Measurements from ENCODE around the gene RALGAPA1. TPM values are rescaled to one million over a fixed set of nuclear protein-coding genes. Genes with fewer than 3 reads are reported as not detected.

Gene RALGAPA1
- total RNA-seq, 2 experiments from 2014 or later = 27.6 to 36.5 TPM

DNA sequence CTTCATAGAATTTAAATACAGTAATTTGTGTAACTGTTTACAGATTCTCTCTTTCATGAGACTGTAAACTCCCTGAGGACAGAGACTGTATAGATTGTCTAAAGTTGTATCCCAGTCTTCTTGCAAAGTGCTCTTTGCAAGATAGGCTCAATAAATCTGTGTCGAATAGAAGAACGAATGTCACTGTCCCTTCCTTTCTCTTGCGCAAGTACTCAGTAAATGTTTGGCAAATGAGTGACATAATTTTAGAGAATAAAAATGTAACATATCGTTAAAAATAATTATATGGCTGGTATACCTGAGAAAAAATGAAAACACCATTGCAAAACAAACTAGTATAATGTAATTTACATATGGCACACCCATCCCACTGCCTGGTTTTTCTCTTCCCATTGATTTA is 1.9 kb upstream of the RALGAPA1 start:
- no peaks in the 10 kb centered on the region for H3K9me3 ChIP-seq (ENCODE audit: low read length)
- no peak overlapping the region for H3K4me2 ChIP-seq (ENCODE audit: low read length)
- H3K27ac ChIP-seq (ENCODE audit: low read depth, low read length, poor library complexity, severe bottlenecking) = no peak overlapping the region
- CTCF ChIA-PET (ENCODE audit: unreplicated experiment) = no interaction called here
- H4K20me1 ChIP-seq (ENCODE audit: insufficient read depth, low read length) = no peaks in the 10 kb centered on the region
- H2AFZ ChIP-seq (ENCODE audit: low read length) = no peak overlapping the region
- intact Hi-C loops (cut with micrococcal nuclease; ENCODE audit: unreplicated experiment) = loop anchor here (5.0 kb wide), 1 partner anchor 374 kb away; no protein-coding TSS in a partner anchor
- no peaks in the 10 kb centered on the region for H3K36me3 ChIP-seq (ENCODE audit: insufficient read depth, low read length)
- H3K4me1 ChIP-seq (ENCODE audit: insufficient read depth, low read length, poor library complexity, severe bottlenecking) = peaks cover 19% of the 10 kb centered on the region
- no TSS peak for BruUV-seq (replicated peaks)
- POLR2A ChIA-PET = no interaction called here
- H3K9me2 ChIP-seq (ENCODE audit: insufficient read depth, low read length) = no peaks in the 10 kb centered on the region
- no peak for DNase-seq (ENCODE audit: low spot score)
- TF ChIP-seq EZH2phosphoT487 (IDR thresholded peaks at IDR 0.05; ENCODE audit: borderline replicate concordance, low read depth, low read length) = no peak
- TF ChIP-seq, protein P1, sequence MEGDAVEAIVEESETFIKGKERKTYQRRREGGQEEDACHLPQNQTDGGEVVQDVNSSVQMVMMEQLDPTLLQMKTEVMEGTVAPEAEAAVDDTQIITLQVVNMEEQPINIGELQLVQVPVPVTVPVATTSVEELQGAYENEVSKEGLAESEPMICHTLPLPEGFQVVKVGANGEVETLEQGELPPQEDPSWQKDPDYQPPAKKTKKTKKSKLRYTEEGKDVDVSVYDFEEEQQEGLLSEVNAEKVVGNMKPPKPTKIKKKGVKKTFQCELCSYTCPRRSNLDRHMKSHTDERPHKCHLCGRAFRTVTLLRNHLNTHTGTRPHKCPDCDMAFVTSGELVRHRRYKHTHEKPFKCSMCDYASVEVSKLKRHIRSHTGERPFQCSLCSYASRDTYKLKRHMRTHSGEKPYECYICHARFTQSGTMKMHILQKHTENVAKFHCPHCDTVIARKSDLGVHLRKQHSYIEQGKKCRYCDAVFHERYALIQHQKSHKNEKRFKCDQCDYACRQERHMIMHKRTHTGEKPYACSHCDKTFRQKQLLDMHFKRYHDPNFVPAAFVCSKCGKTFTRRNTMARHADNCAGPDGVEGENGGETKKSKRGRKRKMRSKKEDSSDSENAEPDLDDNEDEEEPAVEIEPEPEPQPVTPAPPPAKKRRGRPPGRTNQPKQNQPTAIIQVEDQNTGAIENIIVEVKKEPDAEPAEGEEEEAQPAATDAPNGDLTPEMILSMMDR (conservative IDR thresholded peaks at IDR 0.05; ENCODE audit: low read length) = no peak
- H3K79me2 ChIP-seq (ENCODE audit: insufficient read depth, low read depth, low read length) = peaks cover 23% of the 10 kb centered on the region; the same call in 1 of the 2 replicates
- no peak overlapping the region for H3K4me3 ChIP-seq (ENCODE audit: low read depth, low read length, poor library complexity, severe bottlenecking)

DNA sequence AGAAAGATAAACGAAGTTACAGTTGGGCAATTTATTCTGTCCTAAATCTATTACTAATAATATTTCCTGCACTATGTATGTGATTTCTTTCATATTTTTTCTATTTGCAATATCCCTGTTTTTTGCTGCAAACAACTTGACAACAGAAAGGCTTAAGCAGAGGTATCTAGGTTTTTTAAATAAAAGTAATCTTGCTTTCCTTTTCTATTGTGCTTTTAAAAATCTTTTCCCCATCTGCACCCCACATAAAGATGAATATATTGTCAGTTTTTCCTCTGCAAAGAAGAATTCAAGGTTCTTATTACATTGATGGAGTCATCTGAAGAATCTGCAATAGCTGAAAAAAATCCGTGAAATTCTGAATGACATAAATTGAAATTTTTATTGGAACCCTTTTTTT is 502 bp upstream of the RALGAPA1 start:
- no peaks in the 10 kb centered on the region for H4K20me1 ChIP-seq (ENCODE audit: insufficient read depth, low read length)
- no peaks in the 10 kb centered on the region for H3K9me3 ChIP-seq (ENCODE audit: low read length)
- ChIA-PET CTCF (ENCODE audit: unreplicated experiment) (no interaction called here), POLR2A (interaction anchor here (1.3 to 1.7 kb wide), 4 partner anchors 12 to 18 kb away, joined by 3 to 10 read pairs (median 6); partner anchors contain the start of gene BRMS1L)
- peak overlapping the region; percentile 83 for H3K27ac ChIP-seq (ENCODE audit: low read depth, low read length, poor library complexity, severe bottlenecking)
- BruUV-seq (replicated peaks) = no TSS peak
- no peaks in the 10 kb centered on the region for H3K9me2 ChIP-seq (ENCODE audit: insufficient read depth, low read length)
- peak overlapping the region; percentile 34; the same call in 1 of the 2 replicates for H3K4me2 ChIP-seq (ENCODE audit: low read length)
- peaks cover 19% of the 10 kb centered on the region for H3K4me1 ChIP-seq (ENCODE audit: insufficient read depth, low read length, poor library complexity, severe bottlenecking)
- DNase-seq (ENCODE audit: low spot score) = no peak
- no peak overlapping the region for H2AFZ ChIP-seq (ENCODE audit: low read length)
- TF ChIP-seq, protein P1 (conservative IDR thresholded peaks at IDR 0.05; ENCODE audit: low read length) = no peak
- no peak for TF ChIP-seq EZH2phosphoT487 (IDR thresholded peaks at IDR 0.05; ENCODE audit: borderline replicate concordance, low read depth, low read length)
- intact Hi-C loops (cut with micrococcal nuclease; ENCODE audit: unreplicated experiment) = loop anchor here (5.0 kb wide), 2 partner anchors 687 to 762 kb away; partner anchors contain the start of genes FAM177A1, PPP2R3C and PRORP
- peaks cover 26% of the 10 kb centered on the region; the same call in 1 of the 2 replicates for H3K79me2 ChIP-seq (ENCODE audit: insufficient read depth, low read depth, low read length)
- peak overlapping the region; percentile 73 for H3K4me3 ChIP-seq (ENCODE audit: low read depth, low read length, poor library complexity, severe bottlenecking)
- no peaks in the 10 kb centered on the region for H3K36me3 ChIP-seq (ENCODE audit: insufficient read depth, low read length)

DNA sequence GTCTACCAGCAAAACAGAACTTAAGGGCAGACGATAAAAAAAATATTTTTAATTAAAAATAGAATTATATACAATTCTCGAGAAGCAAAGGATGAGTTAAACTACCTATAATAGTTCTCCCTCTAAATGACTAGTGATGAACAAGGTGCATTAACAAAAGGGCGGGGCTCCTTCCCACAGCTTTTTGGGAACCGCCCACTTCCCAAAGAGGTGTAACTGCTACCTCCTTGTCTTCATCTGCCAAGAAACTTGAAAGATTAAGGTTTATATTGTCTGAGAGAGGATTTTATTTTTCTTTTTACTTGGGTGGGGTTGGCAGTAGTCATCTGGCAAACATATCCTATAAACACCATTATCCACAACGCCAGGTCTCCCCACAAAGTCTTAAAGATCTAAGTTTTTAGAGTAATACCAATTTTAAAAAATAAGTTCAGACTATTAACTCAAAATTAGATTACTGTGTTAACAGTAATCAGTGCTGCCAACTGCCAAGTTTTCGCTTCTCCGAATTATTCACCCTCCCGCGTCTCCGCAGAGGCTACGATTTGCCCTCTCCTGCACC is 938 bp downstream of the RALGAPA1 start:
- Histone ChIP-seq H3K9me2 (ENCODE audit: insufficient read depth, low read length) (no peaks in the 10 kb centered on the region), H3K27ac (ENCODE audit: low read depth, low read length, poor library complexity, severe bottlenecking) (peak overlapping the region; percentile 83), H4K20me1 (ENCODE audit: insufficient read depth, low read length) (no peaks in the 10 kb centered on the region), H3K79me2 (ENCODE audit: insufficient read depth, low read depth, low read length) (peaks cover 26% of the 10 kb centered on the region; the same call in 1 of the 2 replicates), H2AFZ (ENCODE audit: low read length) (peak overlapping the region; percentile 84), H3K4me3 (ENCODE audit: low read depth, low read length, poor library complexity, severe bottlenecking) (peak overlapping the region; percentile 73), H3K4me1 (ENCODE audit: insufficient read depth, low read length, poor library complexity, severe bottlenecking) (peaks cover 19% of the 10 kb centered on the region), H3K9me3 (ENCODE audit: low read length) (no peaks in the 10 kb centered on the region), H3K36me3 (ENCODE audit: insufficient read depth, low read length) (no peaks in the 10 kb centered on the region; the same call in 1 of the 2 replicates), H3K4me2 (ENCODE audit: low read length) (peak overlapping the region; percentile 92)
- TF ChIP-seq, protein P1 (conservative IDR thresholded peaks at IDR 0.05; ENCODE audit: low read length) = no peak
- no peak for TF ChIP-seq EZH2phosphoT487 (IDR thresholded peaks at IDR 0.05; ENCODE audit: borderline replicate concordance, low read depth, low read length)
- BruUV-seq (replicated peaks) = no TSS peak
- CTCF ChIA-PET (ENCODE audit: unreplicated experiment) = no interaction called here
- peak; percentile 38 for DNase-seq (ENCODE audit: low spot score)
- POLR2A ChIA-PET = interaction anchor here (1.1 to 1.7 kb wide), 4 partner anchors 11 to 131 kb away, joined by 3 to 5 read pairs (median 4); no protein-coding TSS in a partner anchor
- intact Hi-C loops (cut with micrococcal nuclease; ENCODE audit: unreplicated experiment) = loop anchor here (5.0 kb wide), 2 partner anchors 686 to 761 kb away; partner anchors contain the start of genes FAM177A1, PPP2R3C and PRORP
